ENCODE data around the gene KLHDC1.
"Not testable (repeated sequence)": the region's sequence is repeated elsewhere in the genome, so short reads cannot be mapped to it uniquely, and the experiment has no call there.

The KLHDC1 gene

GRCh38 chr14:49769581-49770211 lies 76.8 kb downstream of the KLHDC1 start:
- no peak overlapping the region for H4K91ac ChIP-seq (ENCODE audit: low read depth, low read length, poor library complexity)
- no peak overlapping the region for H3K27ac ChIP-seq (replicated peaks; ENCODE audit: low read length)
- H3K4ac ChIP-seq (ENCODE audit: low read length), result no peak overlapping the region
- H3K4me1 ChIP-seq (ENCODE audit: control insufficient read depth in 2 of 2, insufficient read depth in 1 of 2, low read depth in 1 of 2, low read length in 2 of 2), result peaks cover 7 to 8% of the 10 kb centered on the region in 2 donors
- H3K4me2 ChIP-seq (ENCODE audit: insufficient read depth, low read length, poor library complexity, severe bottlenecking), result peak overlapping the region; percentile 77
- no peak overlapping the region for H2AFZ ChIP-seq (ENCODE audit: low read length)
- H3K79me1 ChIP-seq (ENCODE audit: low read depth, low read length), result peaks cover 11% of the 10 kb centered on the region
- H3K27me3 ChIP-seq (ENCODE audit: control insufficient read depth in 3 of 3, insufficient read depth in 3 of 3, low read depth in 1 of 3, low read length in 3 of 3), result no peaks in the 10 kb centered on the region
- peak overlapping the region in 1 of 2 donors; percentile 99 for H3K4me3 ChIP-seq (ENCODE audit: low read length in 2 of 2)
- no CpG with 5 or more reads among the region's 15 CpGs for WGBS, 2 donors (ENCODE audit: extremely low coverage in 2 of 2, insufficient read length in 2 of 2, insufficient replicate concordance in 1 of 2)
- H3K14ac ChIP-seq (ENCODE audit: low read length), result no peak overlapping the region
- peaks cover 0 to 32% of the 10 kb centered on the region in 2 donors for H3K36me3 ChIP-seq (replicated peaks in 1 of 2; ENCODE audit: control insufficient read depth in 2 of 2, insufficient read depth in 2 of 2, low read length in 2 of 2)
- no peak overlapping the region for H4K8ac ChIP-seq (ENCODE audit: low read depth, low read length)
- no peak overlapping the region for H2BK120ac ChIP-seq (ENCODE audit: low read depth, low read length)
- H3K9me3 ChIP-seq (replicated peaks in 1 of 2; ENCODE audit: control insufficient read depth in 2 of 2, insufficient read depth in 1 of 2, low read depth in 1 of 2, low read length in 2 of 2), result no peaks in the 10 kb centered on the region
- no peak for DNase-seq (ENCODE audit: low spot score)
- H3K18ac ChIP-seq (ENCODE audit: low read length), result no peak overlapping the region
- H3K9ac ChIP-seq (ENCODE audit: low read depth, low read length, poor library complexity), result no peak overlapping the region
- H2AK5ac ChIP-seq (ENCODE audit: low read depth, low read length), result no peak overlapping the region
- no peak overlapping the region for H2BK15ac ChIP-seq (ENCODE audit: low read length)
- H3K23ac ChIP-seq (ENCODE audit: low read depth, low read length, poor library complexity), result no peak overlapping the region
- H2BK12ac ChIP-seq (ENCODE audit: low read length), result no peak overlapping the region
- H2BK5ac ChIP-seq (ENCODE audit: low read length), result no peak overlapping the region

DNA sequence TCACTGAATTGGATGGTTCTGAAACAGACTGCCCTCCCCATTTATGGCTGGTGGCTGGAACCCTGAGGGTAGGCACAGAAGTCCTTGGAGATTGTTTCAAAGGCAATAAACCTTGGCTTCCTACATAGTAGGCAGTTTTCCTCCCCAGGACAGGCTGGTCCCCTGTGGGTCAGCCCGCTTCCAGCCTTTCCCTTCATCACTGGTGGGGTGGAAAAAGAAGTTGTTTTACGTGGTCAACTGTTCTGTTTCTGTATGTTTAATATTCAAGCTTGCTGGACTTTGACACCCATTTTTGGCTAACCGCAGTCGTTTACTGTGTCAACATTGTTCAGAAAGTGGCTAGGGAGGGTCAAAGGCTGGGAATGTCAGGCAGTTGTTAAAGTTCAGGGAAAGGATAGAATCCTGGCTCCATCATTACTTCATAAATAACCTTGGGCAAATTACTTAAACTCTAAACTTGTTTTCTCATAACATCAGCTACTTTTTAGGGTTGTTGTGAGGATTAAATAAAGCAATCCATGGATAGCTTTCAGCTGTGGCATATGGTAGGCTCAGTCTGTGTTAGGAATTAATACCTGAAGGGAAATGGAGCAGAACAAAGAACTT lies 77.4 kb downstream of the KLHDC1 start:
- H2BK15ac ChIP-seq (ENCODE audit: low read length), result no peak overlapping the region
- H3K9ac ChIP-seq (ENCODE audit: low read depth, low read length, poor library complexity), result no peak overlapping the region
- peaks cover 11% of the 10 kb centered on the region for H3K79me1 ChIP-seq (ENCODE audit: low read depth, low read length)
- H3K14ac ChIP-seq (ENCODE audit: low read length), result no peak overlapping the region
- no peak for DNase-seq (ENCODE audit: low spot score)
- H4K8ac ChIP-seq (ENCODE audit: low read depth, low read length), result no peak overlapping the region
- H2AK5ac ChIP-seq (ENCODE audit: low read depth, low read length), result no peak overlapping the region
- no peak overlapping the region for H2AFZ ChIP-seq (ENCODE audit: low read length)
- H4K91ac ChIP-seq (ENCODE audit: low read depth, low read length, poor library complexity), result no peak overlapping the region
- no peak overlapping the region for H2BK12ac ChIP-seq (ENCODE audit: low read length)
- H2BK5ac ChIP-seq (ENCODE audit: low read length), result no peak overlapping the region
- H2BK120ac ChIP-seq (ENCODE audit: low read depth, low read length), result no peak overlapping the region
- H3K27me3 ChIP-seq (ENCODE audit: control insufficient read depth in 3 of 3, insufficient read depth in 3 of 3, low read depth in 1 of 3, low read length in 3 of 3), result no peaks in the 10 kb centered on the region
- H3K36me3 ChIP-seq (replicated peaks in 1 of 2; ENCODE audit: control insufficient read depth in 2 of 2, insufficient read depth in 2 of 2, low read length in 2 of 2), result peaks cover 0 to 38% of the 10 kb centered on the region in 2 donors
- H3K23ac ChIP-seq (ENCODE audit: low read depth, low read length, poor library complexity), result no peak overlapping the region
- peaks cover 7 to 8% of the 10 kb centered on the region in 2 donors for H3K4me1 ChIP-seq (ENCODE audit: control insufficient read depth in 2 of 2, insufficient read depth in 1 of 2, low read depth in 1 of 2, low read length in 2 of 2)
- no peaks in the 10 kb centered on the region for H3K9me3 ChIP-seq (replicated peaks in 1 of 2; ENCODE audit: control insufficient read depth in 2 of 2, insufficient read depth in 1 of 2, low read depth in 1 of 2, low read length in 2 of 2)
- WGBS, 2 donors (ENCODE audit: extremely low coverage in 2 of 2, insufficient read length in 2 of 2, insufficient replicate concordance in 1 of 2), result no CpG with 5 or more reads among the region's 4 CpGs
- no peak overlapping the region for H3K4me2 ChIP-seq (ENCODE audit: insufficient read depth, low read length, poor library complexity, severe bottlenecking)
- H3K4me3 ChIP-seq (ENCODE audit: low read length in 2 of 2), result no peak overlapping the region
- H3K27ac ChIP-seq (replicated peaks; ENCODE audit: low read length), result no peak overlapping the region
- no peak overlapping the region for H3K18ac ChIP-seq (ENCODE audit: low read length)
- H3K4ac ChIP-seq (ENCODE audit: low read length), result no peak overlapping the region

DNA sequence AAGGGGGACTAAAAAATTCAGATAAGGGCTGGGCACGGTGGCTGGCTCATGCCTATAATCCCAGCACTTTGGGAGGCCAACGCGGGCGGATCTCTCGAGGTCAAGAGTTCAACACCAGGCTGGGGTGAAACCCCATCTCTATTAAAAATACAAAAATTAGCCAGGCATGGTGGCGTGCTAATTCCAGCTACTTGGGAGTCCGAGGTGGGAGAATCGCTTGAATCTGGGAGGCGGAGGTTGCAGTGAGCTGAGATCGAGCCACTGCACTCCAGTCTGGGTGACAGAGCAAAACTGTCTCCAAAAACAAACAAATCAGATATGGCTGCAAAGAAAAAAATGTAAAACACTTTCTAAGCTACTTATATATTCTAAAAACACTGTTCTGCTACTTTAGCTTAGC lies 78.8 kb downstream of the KLHDC1 start:
- H3K18ac ChIP-seq (ENCODE audit: low read length); H3K23ac ChIP-seq (ENCODE audit: low read depth, low read length, poor library complexity); H3K4me2 ChIP-seq (ENCODE audit: insufficient read depth, low read length, poor library complexity, severe bottlenecking); H3K27me3 ChIP-seq (ENCODE audit: control insufficient read depth in 3 of 3, insufficient read depth in 3 of 3, low read depth in 1 of 3, low read length in 3 of 3); H3K27ac ChIP-seq (replicated peaks; ENCODE audit: low read length); H2BK5ac ChIP-seq (ENCODE audit: low read length); H3K9ac ChIP-seq (ENCODE audit: low read depth, low read length, poor library complexity); H4K91ac ChIP-seq (ENCODE audit: low read depth, low read length, poor library complexity); H3K4me3 ChIP-seq (ENCODE audit: low read length in 2 of 2); H4K8ac ChIP-seq (ENCODE audit: low read depth, low read length); H3K4me1 ChIP-seq (ENCODE audit: control insufficient read depth in 2 of 2, insufficient read depth in 1 of 2, low read depth in 1 of 2, low read length in 2 of 2); H2BK15ac ChIP-seq (ENCODE audit: low read length); H3K4ac ChIP-seq (ENCODE audit: low read length); H2BK120ac ChIP-seq (ENCODE audit: low read depth, low read length); DNase-seq (ENCODE audit: low spot score); H3K14ac ChIP-seq (ENCODE audit: low read length); H3K9me3 ChIP-seq (replicated peaks in 1 of 2; ENCODE audit: control insufficient read depth in 2 of 2, insufficient read depth in 1 of 2, low read depth in 1 of 2, low read length in 2 of 2); H2AFZ ChIP-seq (ENCODE audit: low read length); H2AK5ac ChIP-seq (ENCODE audit: low read depth, low read length); H2BK12ac ChIP-seq (ENCODE audit: low read length): not testable (repeated sequence)
- no CpG with 5 or more reads among the region's 10 CpGs for WGBS, 2 donors (ENCODE audit: extremely low coverage in 2 of 2, insufficient read length in 2 of 2, insufficient replicate concordance in 1 of 2)
- Histone ChIP-seq H3K79me1 (ENCODE audit: low read depth, low read length) (peaks cover 11% of the 10 kb centered on the region), H3K36me3 (replicated peaks in 1 of 2; ENCODE audit: control insufficient read depth in 2 of 2, insufficient read depth in 2 of 2, low read length in 2 of 2) (peaks cover 1 to 50% of the 10 kb centered on the region in 2 donors)

GRCh38 chr14:49774106-49774505 lies 81.2 kb downstream of the KLHDC1 start:
- no peak overlapping the region for H2AK5ac ChIP-seq (ENCODE audit: low read depth, low read length)
- H3K4me2 ChIP-seq (ENCODE audit: insufficient read depth, low read length, poor library complexity, severe bottlenecking), result no peak overlapping the region
- no peak overlapping the region for H3K23ac ChIP-seq (ENCODE audit: low read depth, low read length, poor library complexity)
- no peak overlapping the region for H2AFZ ChIP-seq (ENCODE audit: low read length)
- no peak overlapping the region for H2BK120ac ChIP-seq (ENCODE audit: low read depth, low read length)
- no CpG with 5 or more reads among the region's 1 CpG for WGBS, 2 donors (ENCODE audit: extremely low coverage in 2 of 2, insufficient read length in 2 of 2, insufficient replicate concordance in 1 of 2)
- no peak overlapping the region for H3K4me3 ChIP-seq (ENCODE audit: low read length in 2 of 2)
- H3K79me1 ChIP-seq (ENCODE audit: low read depth, low read length), result peaks cover 3% of the 10 kb centered on the region
- DNase-seq (ENCODE audit: low spot score), result no peak
- H3K27me3 ChIP-seq (ENCODE audit: control insufficient read depth in 3 of 3, insufficient read depth in 3 of 3, low read depth in 1 of 3, low read length in 3 of 3), result no peaks in the 10 kb centered on the region
- H3K14ac ChIP-seq (ENCODE audit: low read length), result no peak overlapping the region
- no peaks in the 10 kb centered on the region for H3K9me3 ChIP-seq (replicated peaks in 1 of 2; ENCODE audit: control insufficient read depth in 2 of 2, insufficient read depth in 1 of 2, low read depth in 1 of 2, low read length in 2 of 2)
- no peak overlapping the region for H3K18ac ChIP-seq (ENCODE audit: low read length)
- peaks cover 1 to 73% of the 10 kb centered on the region in 2 donors for H3K36me3 ChIP-seq (replicated peaks in 1 of 2; ENCODE audit: control insufficient read depth in 2 of 2, insufficient read depth in 2 of 2, low read length in 2 of 2)
- H2BK15ac ChIP-seq (ENCODE audit: low read length), result no peak overlapping the region
- no peak overlapping the region for H2BK5ac ChIP-seq (ENCODE audit: low read length)
- no peak overlapping the region for H4K91ac ChIP-seq (ENCODE audit: low read depth, low read length, poor library complexity)
- H2BK12ac ChIP-seq (ENCODE audit: low read length), result no peak overlapping the region
- peaks cover 2 to 4% of the 10 kb centered on the region in 2 donors for H3K4me1 ChIP-seq (ENCODE audit: control insufficient read depth in 2 of 2, insufficient read depth in 1 of 2, low read depth in 1 of 2, low read length in 2 of 2)
- H4K8ac ChIP-seq (ENCODE audit: low read depth, low read length), result no peak overlapping the region
- H3K9ac ChIP-seq (ENCODE audit: low read depth, low read length, poor library complexity), result no peak overlapping the region
- no peak overlapping the region for H3K4ac ChIP-seq (ENCODE audit: low read length)
- no peak overlapping the region for H3K27ac ChIP-seq (replicated peaks; ENCODE audit: low read length)

All from neuronal stem cell (in vitro differentiated cells).